ENCODE measurements around the gene BRSK1. TPM values are rescaled to one million over a fixed set of nuclear protein-coding genes. Genes with fewer than 3 reads are reported as not detected.

Gene BRSK1
- total and polyA plus RNA-seq, 2 of the 8 experiments (the other 6 are each of a cell fraction or from before 2014, with no cell fraction given) = 27.6 to 32.7 TPM

DNA sequence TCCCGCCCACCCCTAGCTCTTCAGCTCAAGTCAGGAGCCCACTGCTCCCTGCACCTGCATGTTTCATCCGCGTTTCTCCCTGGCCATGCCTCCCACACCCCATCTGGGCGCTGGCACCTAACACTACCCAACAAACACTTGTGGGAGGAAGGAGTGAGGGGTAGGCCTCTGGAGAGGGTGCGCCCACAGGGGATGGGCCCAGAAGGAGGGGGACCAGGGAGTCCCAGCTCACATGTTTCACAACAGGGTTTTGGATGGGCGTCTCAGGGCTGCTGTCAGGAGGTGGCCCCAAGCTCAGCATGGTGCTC is 43.1 kb upstream of the BRSK1 start (continued):
- TF ChIP-seq RFX5 (IDR thresholded peaks at IDR 0.05; ENCODE audit: borderline replicate concordance, low read depth, low read length) (no peak), GABPA (IDR thresholded peaks at IDR 0.05; ENCODE audit: borderline replicate concordance, insufficient read depth, low read length) (no peak), CBX5 (IDR thresholded peaks at IDR 0.05; ENCODE audit: low read depth, low read length) (no peak), SIRT6 (IDR thresholded peaks at IDR 0.05; ENCODE audit: low read length) (no peak)
